Glutamatergic neuron (in vitro differentiated cells): ENCODE data around the gene RHCG. TPM values are rescaled to one million over a fixed set of nuclear protein-coding genes. Genes with fewer than 3 reads are reported as not detected.

Source experiments
- DNase-seq: peaks from one replicate; pipeline ENCODE4 v3.0.0; 2022
- H3K27ac Mint-ChIP-seq: one replicate; pipeline ENCODE4 v1.8.0; 2020; ENCODE audit warnings: mild to moderate bottlenecking, mixed read lengths, inconsistent platforms; ENCODE audit not compliant: unreplicated experiment
- H3K27me3 Mint-ChIP-seq: one replicate; pipeline ENCODE4 v1.8.0; 2020; ENCODE audit warnings: mild to moderate bottlenecking, moderate library complexity, mixed read lengths, inconsistent platforms; ENCODE audit not compliant: unreplicated experiment
- H3K36me3 Mint-ChIP-seq: one replicate; pipeline ENCODE4 v1.8.0; 2020; ENCODE audit warnings: mild to moderate bottlenecking, mixed read lengths, inconsistent platforms; ENCODE audit not compliant: unreplicated experiment
- H3K4me1 Mint-ChIP-seq: one replicate; pipeline ENCODE4 v1.8.0; 2020; ENCODE audit warnings: mild to moderate bottlenecking, low read depth, mixed read lengths, inconsistent platforms; ENCODE audit not compliant: unreplicated experiment
- H3K4me3 Mint-ChIP-seq: one replicate; pipeline ENCODE4 v1.8.0; 2020; ENCODE audit warnings: mild to moderate bottlenecking, mixed read lengths, inconsistent platforms; ENCODE audit not compliant: unreplicated experiment
- H3K9me3 Mint-ChIP-seq: one replicate; pipeline ENCODE4 v1.8.0; 2020; ENCODE audit warnings: mild to moderate bottlenecking, moderate library complexity, mixed read lengths, inconsistent platforms; ENCODE audit not compliant: unreplicated experiment
- CTCF ChIP-seq: fragments of 200-600 bp; sonication (generic); IDR thresholded peaks from one replicate; pipeline ENCODE4 v1.5.0; 2021; ENCODE audit not compliant: partially characterized antibody, unreplicated experiment
- total RNA-seq: library from RNA; stranded (reverse); fragmentation: NEBNext Ultra II Directional; extraction: Animal tissue kit (Norgen Biotek cat#: 25700); gene quantifications from one replicate; pipeline ENCODE4 v1.2.1, GENCODE V29; 2021; ENCODE audit not compliant: unreplicated experiment

RHCG gene
- total RNA-seq, 1 donor from 2014 or later, result not detected

GRCh38 chr15:89533861-89534544 is 37.6 kb upstream of the RHCG start:
- H3K27me3 Mint-ChIP-seq, result peaks cover 3% of the 10 kb centered on the region
- H3K36me3 Mint-ChIP-seq, result peaks cover 7% of the 10 kb centered on the region
- no peaks in the 10 kb centered on the region for H3K4me1 Mint-ChIP-seq
- no peak for DNase-seq
- H3K27ac Mint-ChIP-seq, result no peak overlapping the region
- no peak for TF ChIP-seq CTCF
- H3K4me3 Mint-ChIP-seq, result no peak overlapping the region
- peaks cover 5% of the 10 kb centered on the region for H3K9me3 Mint-ChIP-seq

- no peaks in the 10 kb centered on the region for H3K36me3 Mint-ChIP-seq
- no peak overlapping the region for H3K27ac Mint-ChIP-seq
- H3K4me3 Mint-ChIP-seq, result no peak overlapping the region
Observed at GRCh38 chr15:89531796-89532537, 35.6 kb upstream of the RHCG start.

GRCh38 chr15:89530976-89531375 is 34.6 kb upstream of the RHCG start:
- Mint-ChIP-seq H3K36me3 (no peaks in the 10 kb centered on the region), H3K4me1 (no peaks in the 10 kb centered on the region), H3K27me3 (peaks cover 1% of the 10 kb centered on the region), H3K4me3 (no peak overlapping the region), H3K9me3 (peaks cover 3% of the 10 kb centered on the region), H3K27ac (no peak overlapping the region)
- DNase-seq, result no peak
- no peak for TF ChIP-seq CTCF

More at GRCh38 chr15:89531796-89532537, 35.6 kb upstream of the RHCG start:
- Mint-ChIP-seq H3K4me1 (no peaks in the 10 kb centered on the region), H3K27me3 (peaks cover 1% of the 10 kb centered on the region), H3K9me3 (no peaks in the 10 kb centered on the region)
- DNase-seq, result no peak
- TF ChIP-seq CTCF, result no peak

- no peaks in the 10 kb centered on the region for H3K27me3 Mint-ChIP-seq
- H3K27ac Mint-ChIP-seq, result no peak overlapping the region
- no peaks in the 10 kb centered on the region for H3K36me3 Mint-ChIP-seq
Observed at GRCh38 chr15:89528757-89529352, 32.5 kb upstream of the RHCG start.

More at GRCh38 chr15:89528757-89529352, 32.5 kb upstream of the RHCG start:
- no peak for DNase-seq
- no peak for TF ChIP-seq CTCF
- Mint-ChIP-seq H3K4me3 (no peak overlapping the region), H3K4me1 (no peaks in the 10 kb centered on the region), H3K9me3 (peaks cover 3% of the 10 kb centered on the region)
